Fibroblast of mammary gland (primary cell): Measurements from ENCODE around the gene SETD9.

ENCODE experiments used
- DNase-seq: peaks from one replicate; pipeline ENCODE4 v3.0.0-alpha.2; 2010; ENCODE audit warnings: low read depth
- H3K4me3 ChIP-seq: 2 replicates; pipeline ENCODE4 v1.5.1; 2011; ENCODE audit warnings: low read depth, mild to moderate bottlenecking, low read length, moderate library complexity; ENCODE audit not compliant: control insufficient read depth
- TF ChIP-seq, protein P1 (sequence below): conservative IDR thresholded peaks from 2 replicates; pipeline ENCODE4 v1.5.1; 2011; ENCODE audit warnings: low read depth, low read length, inconsistent platforms; ENCODE audit not compliant: control insufficient read depth, insufficient read depth

SETD9 gene

DNA sequence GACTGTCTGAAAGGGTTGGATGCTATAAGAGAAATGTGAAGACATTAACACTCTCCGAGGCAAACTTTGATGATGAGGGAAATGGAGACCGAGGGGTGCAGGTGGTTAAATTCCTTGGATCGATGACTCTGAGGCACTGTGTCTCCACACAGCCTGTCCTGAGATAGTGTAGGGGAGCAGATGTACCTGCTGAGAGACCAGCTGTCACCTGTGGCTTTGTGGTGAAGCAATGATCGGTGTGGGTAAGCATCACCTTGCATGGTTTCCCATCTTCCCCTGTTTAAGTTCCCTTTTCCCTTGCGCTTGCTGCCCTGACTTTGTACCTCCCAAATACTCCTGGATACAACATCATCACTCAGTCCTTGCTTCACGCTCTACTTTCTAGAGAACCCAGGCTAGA lies 52.4 kb downstream of the SETD9 start:
- TF ChIP-seq, protein P1, sequence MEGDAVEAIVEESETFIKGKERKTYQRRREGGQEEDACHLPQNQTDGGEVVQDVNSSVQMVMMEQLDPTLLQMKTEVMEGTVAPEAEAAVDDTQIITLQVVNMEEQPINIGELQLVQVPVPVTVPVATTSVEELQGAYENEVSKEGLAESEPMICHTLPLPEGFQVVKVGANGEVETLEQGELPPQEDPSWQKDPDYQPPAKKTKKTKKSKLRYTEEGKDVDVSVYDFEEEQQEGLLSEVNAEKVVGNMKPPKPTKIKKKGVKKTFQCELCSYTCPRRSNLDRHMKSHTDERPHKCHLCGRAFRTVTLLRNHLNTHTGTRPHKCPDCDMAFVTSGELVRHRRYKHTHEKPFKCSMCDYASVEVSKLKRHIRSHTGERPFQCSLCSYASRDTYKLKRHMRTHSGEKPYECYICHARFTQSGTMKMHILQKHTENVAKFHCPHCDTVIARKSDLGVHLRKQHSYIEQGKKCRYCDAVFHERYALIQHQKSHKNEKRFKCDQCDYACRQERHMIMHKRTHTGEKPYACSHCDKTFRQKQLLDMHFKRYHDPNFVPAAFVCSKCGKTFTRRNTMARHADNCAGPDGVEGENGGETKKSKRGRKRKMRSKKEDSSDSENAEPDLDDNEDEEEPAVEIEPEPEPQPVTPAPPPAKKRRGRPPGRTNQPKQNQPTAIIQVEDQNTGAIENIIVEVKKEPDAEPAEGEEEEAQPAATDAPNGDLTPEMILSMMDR = no peak
- H3K4me3 ChIP-seq = no peak overlapping the region
- DNase-seq = no peak

DNA sequence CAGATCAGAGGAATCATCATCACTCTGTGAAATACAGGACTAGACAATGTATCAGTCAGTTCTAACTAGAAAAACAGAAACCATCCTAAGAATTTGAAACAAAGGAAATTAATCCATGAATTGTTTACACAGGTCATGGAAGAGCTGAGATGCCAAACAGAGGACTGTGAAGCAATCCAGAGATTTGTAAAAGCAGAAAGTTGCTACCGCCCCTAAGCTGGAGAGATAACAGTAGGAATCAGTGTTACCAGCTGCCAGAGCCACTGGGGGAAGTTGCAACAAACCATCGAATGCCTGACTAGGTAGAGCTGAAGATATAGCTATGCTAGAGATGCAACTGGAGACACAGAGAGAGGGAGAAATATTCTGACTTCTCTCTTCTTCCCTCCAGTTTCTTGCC lies 52.9 kb downstream of the SETD9 start:
- H3K4me3 ChIP-seq = no peak overlapping the region
- no peak for DNase-seq
- TF ChIP-seq, protein P1 = no peak

DNA sequence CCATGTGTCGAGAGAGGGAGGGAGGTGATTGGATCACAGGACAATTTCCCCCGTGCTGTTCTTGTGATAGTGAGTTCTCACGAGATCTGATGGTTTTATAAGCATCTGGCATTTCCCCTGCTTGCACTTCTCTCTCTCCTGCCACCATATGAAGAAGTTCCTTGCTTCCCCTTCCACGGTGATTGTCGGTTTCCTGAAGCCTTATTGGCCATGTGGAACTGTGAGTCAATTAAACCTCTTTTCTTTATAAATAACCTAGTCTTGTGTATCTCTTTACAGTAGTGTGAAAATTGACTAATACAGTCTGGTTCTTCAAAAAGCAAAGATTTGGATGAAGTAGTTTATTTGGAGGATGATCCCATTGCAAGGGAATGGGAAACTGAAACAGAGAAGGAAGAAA lies 53.9 kb downstream of the SETD9 start:
- no peak for DNase-seq
- no peak overlapping the region for H3K4me3 ChIP-seq
- TF ChIP-seq, protein P1 = no peak

DNA sequence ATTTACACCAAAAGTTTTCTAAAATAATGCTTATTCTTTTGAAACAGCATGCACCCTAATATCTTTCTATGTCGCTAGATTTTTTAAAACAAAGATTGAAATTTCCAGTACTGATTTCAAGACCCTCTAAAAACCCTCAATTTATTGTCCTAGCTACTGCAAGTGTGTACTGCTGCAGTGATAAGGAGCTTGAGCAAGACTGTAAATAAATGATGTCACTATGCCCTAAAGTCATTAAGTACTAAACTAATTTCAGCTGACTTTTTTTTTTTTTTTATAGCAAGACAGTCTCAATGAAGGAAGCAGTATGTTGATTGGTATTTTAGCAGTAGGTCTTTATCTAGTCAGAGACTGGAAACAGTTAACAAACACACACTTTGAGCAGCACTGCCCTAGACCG lies 54.8 kb downstream of the SETD9 start:
- DNase-seq = no peak
- H3K4me3 ChIP-seq = no peak overlapping the region
- TF ChIP-seq, protein P1 = no peak
